Diencephalon (tissue), 1 donor: ENCODE measurements around the gene ZNF322. TPM values are rescaled to one million over a fixed set of nuclear protein-coding genes. Genes with fewer than 3 reads are reported as not detected.

ENCODE experiments used
- total RNA-seq: library from RNA; depleted of rRNA; stranded (reverse); fragments of >200 nt; gene quantifications from one replicate; pipeline ENCODE4 v1.2.3, GENCODE V29; 2014

Gene ZNF322
- total RNA-seq = 32.8 TPM

GRCh38 chr6:26659042-26659999 is at the start of gene ZNF322:
Gene ZNF322 (minus strand): TSS chr6:26659746. CDS start chr6:26638553, 21,193 bp downstream.

GRCh38 chr6:26596579-26597388 is 62.8 kb downstream of the ZNF322 start, which contains the start of gene ABT1:
Gene ABT1 (plus strand): TSS chr6:26596953. CDS start chr6:26596983, 30 bp downstream.

Other genes starting within 250 kb of the ZNF322 start
- gene BTN3A3, start 219.2 kb downstream of the ZNF322 start, total RNA-seq = 5.8 TPM
- gene BTN2A1, start 201.8 kb downstream of the ZNF322 start, total RNA-seq = 15.5 TPM
- gene BTN1A1, start 159.4 kb downstream of the ZNF322 start, total RNA-seq = not detected
- gene HMGN4, start 121.4 kb downstream of the ZNF322 start, total RNA-seq = 54.7 TPM
- 8.5 TPM for gene ABT1, start 62.8 kb downstream of the ZNF322 start, total RNA-seq